Mammary epithelial cell (primary cell): ENCODE results near the gene RHOC.

Experiments used
- CTCF ChIP-seq, 2 donors: IDR thresholded peaks in 1 of 2; conservative IDR thresholded peaks in 1 of 2; 2 replicates each; pipeline ENCODE4 v1.5.1; 2011 to 2012; ENCODE audit warnings: inconsistent platforms in 2 of 2, low read length in 2 of 2, mild to moderate bottlenecking in 2 of 2, control low read depth in 1 of 2, low read depth in 1 of 2; ENCODE audit not compliant: insufficient read depth in 1 of 2; ENCODE audit errors: extremely low read depth in 1 of 2
- EZH2 ChIP-seq: IDR thresholded peaks from 2 replicates; pipeline ENCODE4 v1.6.1; 2012; ENCODE audit warnings: low read length, inconsistent platforms, borderline replicate concordance

DNA sequence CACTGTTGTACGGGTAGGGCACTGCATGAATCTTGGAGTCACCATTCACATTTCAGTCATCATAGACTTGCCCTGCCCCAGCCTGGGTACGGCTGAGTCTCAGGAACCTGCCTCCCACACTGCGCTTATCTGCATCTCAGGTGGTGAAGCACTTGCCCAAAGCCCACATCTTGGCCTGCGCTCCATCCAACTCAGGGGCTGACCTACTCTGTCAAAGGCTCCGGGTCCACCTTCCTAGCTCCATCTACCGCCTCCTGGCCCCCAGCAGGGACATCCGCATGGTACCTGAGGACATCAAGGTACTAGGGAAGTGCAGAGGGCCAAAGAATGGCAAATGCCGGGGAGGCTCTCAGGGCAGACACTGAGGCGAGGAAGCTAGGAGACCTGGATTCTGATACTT is 11.7 kb downstream of the RHOC start:
- TF ChIP-seq EZH2 (no peak), CTCF (conservative IDR thresholded peaks at IDR 0.05 in 1 of 2, IDR thresholded peaks at IDR 0.05 in 1 of 2; ENCODE audit: extremely low read depth in 1 of 2, insufficient read depth in 1 of 2, low read depth in 1 of 2, low read length in 2 of 2) (no peak)
